ENCODE data around the gene SLC2A9. TPM values are rescaled to one million over a fixed set of nuclear protein-coding genes. Genes with fewer than 3 reads are reported as not detected.

SLC2A9 gene
- total RNA-seq, 2 donors from 2014 or later, result 1.6 to 8.6 TPM

DNA sequence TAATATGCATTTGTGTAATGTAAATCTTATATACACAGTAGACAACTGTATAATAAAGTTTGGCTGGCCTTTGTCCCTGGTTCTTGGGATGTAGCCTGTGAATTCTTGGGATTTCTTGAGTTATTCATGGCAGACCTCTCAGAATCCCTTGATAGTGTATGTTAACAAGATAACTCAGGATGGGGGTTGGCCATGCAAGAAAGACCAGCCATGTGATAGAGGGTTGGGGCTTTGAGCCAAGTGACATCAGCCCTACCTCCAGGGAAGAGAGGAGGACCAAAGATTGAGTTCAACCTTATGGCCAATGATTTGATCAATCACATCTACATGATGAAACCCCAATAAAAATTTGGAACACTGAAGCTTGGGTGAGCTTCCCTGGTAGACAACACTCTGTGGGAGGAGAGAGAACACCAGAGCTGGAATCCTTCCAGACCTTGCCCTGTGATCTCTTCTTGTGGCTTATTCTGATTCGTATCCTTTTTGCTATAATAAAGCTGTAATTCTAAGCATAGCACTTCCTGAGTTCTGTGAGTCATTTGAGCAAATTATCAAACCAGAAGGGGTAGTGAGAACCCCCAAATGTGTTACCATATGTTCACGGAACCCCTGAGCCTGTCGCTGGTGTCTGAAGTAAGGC lies 11.3 kb downstream of the SLC2A9 start:
- Histone ChIP-seq H3K4me1 (peaks cover 33% of the 10 kb centered on the region), H3K27me3 (no peaks in the 10 kb centered on the region), H3K4me3 (no peak overlapping the region), H3K27ac (no peak overlapping the region), H3K9me3 (no peaks in the 10 kb centered on the region), H3K36me3 (replicated peaks in 1 of 2; ENCODE audit: insufficient read depth in 1 of 2, low read depth in 2 of 2) (no peaks in the 10 kb centered on the region)
- no peak for ATAC-seq
- 69 to 76% methylated on average over 3 of the region's 3 CpGs for WGBS, 2 donors
- no peak for TF ChIP-seq POLR2A (IDR thresholded peaks at IDR 0.05)
- TF ChIP-seq, protein P1, sequence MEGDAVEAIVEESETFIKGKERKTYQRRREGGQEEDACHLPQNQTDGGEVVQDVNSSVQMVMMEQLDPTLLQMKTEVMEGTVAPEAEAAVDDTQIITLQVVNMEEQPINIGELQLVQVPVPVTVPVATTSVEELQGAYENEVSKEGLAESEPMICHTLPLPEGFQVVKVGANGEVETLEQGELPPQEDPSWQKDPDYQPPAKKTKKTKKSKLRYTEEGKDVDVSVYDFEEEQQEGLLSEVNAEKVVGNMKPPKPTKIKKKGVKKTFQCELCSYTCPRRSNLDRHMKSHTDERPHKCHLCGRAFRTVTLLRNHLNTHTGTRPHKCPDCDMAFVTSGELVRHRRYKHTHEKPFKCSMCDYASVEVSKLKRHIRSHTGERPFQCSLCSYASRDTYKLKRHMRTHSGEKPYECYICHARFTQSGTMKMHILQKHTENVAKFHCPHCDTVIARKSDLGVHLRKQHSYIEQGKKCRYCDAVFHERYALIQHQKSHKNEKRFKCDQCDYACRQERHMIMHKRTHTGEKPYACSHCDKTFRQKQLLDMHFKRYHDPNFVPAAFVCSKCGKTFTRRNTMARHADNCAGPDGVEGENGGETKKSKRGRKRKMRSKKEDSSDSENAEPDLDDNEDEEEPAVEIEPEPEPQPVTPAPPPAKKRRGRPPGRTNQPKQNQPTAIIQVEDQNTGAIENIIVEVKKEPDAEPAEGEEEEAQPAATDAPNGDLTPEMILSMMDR (IDR thresholded peaks at IDR 0.05), result no peak
- no peak for DNase-seq
- intact Hi-C loops (cut with DNase I), result loop anchor here (10.0 kb wide), 1 partner anchor 315 kb away; no protein-coding TSS in a partner anchor

GRCh38 chr4:10008609-10009005 lies 12.7 kb downstream of the SLC2A9 start:
- Histone ChIP-seq H3K36me3 (replicated peaks in 1 of 2; ENCODE audit: insufficient read depth in 1 of 2, low read depth in 2 of 2) (no peaks in the 10 kb centered on the region), H3K9me3 (no peaks in the 10 kb centered on the region), H3K27ac (no peak overlapping the region), H3K4me1 (peaks cover 33% of the 10 kb centered on the region), H3K4me3 (no peak overlapping the region), H3K27me3 (no peaks in the 10 kb centered on the region)
- TF ChIP-seq POLR2A (IDR thresholded peaks at IDR 0.05), result no peak
- TF ChIP-seq, protein P1 (IDR thresholded peaks at IDR 0.05), result no peak
- 85 to 89% methylated on average over 3 of the region's 3 CpGs for WGBS, 2 donors
- no peak for ATAC-seq
- DNase-seq, result no peak
- intact Hi-C loops (cut with DNase I), result no loop called here

DNA sequence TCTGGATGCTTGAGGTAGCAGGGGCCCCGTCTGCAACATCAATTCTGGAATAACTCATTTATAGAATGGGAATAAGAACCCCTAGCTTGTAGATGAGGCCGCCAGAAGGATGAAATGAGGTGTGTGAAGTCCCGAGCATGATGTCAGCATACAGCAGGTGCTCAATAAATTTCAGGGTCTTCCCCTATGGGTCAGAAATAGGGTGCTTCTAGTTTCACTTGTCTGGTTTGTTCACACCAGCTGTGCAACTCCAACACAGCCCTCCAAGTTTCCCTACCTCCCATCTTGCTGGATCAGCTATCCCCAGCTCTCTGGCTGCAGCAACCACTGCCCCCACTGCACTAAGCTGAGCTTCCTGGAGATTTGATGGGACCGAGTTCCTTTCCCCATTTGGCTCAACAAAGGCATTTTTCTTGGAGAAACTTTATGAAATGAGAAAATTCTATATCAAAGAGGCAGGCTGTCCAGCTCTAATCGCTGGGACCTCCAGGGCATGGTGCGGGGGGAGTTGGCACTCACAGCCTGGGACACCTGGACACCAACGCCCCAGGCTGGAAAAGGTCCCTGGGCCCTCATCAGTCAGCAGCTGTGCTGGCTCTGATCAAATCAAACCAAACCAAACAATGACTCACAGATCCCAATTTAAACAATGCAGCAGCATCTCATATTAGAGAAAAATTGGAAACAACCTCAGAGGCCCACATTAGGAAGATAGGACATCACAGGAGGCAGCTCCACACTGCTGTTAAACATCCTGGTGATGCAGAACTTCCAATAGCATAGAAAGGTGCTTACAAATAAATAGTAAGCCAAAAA lies 13.3 kb downstream of the SLC2A9 start:
- Histone ChIP-seq H3K27me3 (no peaks in the 10 kb centered on the region), H3K36me3 (replicated peaks in 1 of 2; ENCODE audit: insufficient read depth in 1 of 2, low read depth in 2 of 2) (no peaks in the 10 kb centered on the region), H3K9me3 (no peaks in the 10 kb centered on the region), H3K4me3 (no peak overlapping the region), H3K27ac (peak overlapping the region in 3 of 4 donors; percentile 72 to 86 (median 78)), H3K4me1 (peaks cover 33% of the 10 kb centered on the region)
- TF ChIP-seq, protein P1 (IDR thresholded peaks at IDR 0.05), result no peak
- no peak for TF ChIP-seq POLR2A (IDR thresholded peaks at IDR 0.05)
- 61 to 63% methylated on average over 7 of the region's 7 CpGs for WGBS, 2 donors
- no peak for ATAC-seq
- intact Hi-C loops (cut with DNase I), result no loop called here
- no peak for DNase-seq

DNA sequence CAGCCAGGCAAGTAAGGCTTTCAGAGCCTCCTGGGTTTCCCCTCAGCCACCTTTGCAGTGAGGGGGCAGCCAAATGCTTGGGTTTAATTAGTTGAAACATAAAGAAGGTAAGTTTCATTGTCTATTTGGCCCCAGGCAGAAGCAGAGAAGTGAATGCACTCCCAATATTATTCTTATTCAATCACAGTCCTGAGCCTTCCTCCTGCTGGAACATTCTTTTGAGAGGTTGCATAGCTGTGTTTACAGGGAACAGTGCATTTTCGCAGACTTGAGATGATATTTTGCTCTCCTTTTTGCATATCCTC lies 13.9 kb downstream of the SLC2A9 start:
- Histone ChIP-seq H3K27me3 (no peaks in the 10 kb centered on the region), H3K27ac (peak overlapping the region in 3 of 4 donors; percentile 72 to 86 (median 78)), H3K9me3 (no peaks in the 10 kb centered on the region), H3K4me1 (peaks cover 39% of the 10 kb centered on the region), H3K36me3 (replicated peaks in 1 of 2; ENCODE audit: insufficient read depth in 1 of 2, low read depth in 2 of 2) (no peaks in the 10 kb centered on the region), H3K4me3 (no peak overlapping the region)
- TF ChIP-seq POLR2A (IDR thresholded peaks at IDR 0.05), result no peak
- no peak for ATAC-seq
- WGBS, 2 donors, result 88 to 92% methylated on average over 1 of the region's 1 CpG
- intact Hi-C loops (cut with DNase I), result no loop called here
- no peak for DNase-seq

DNA sequence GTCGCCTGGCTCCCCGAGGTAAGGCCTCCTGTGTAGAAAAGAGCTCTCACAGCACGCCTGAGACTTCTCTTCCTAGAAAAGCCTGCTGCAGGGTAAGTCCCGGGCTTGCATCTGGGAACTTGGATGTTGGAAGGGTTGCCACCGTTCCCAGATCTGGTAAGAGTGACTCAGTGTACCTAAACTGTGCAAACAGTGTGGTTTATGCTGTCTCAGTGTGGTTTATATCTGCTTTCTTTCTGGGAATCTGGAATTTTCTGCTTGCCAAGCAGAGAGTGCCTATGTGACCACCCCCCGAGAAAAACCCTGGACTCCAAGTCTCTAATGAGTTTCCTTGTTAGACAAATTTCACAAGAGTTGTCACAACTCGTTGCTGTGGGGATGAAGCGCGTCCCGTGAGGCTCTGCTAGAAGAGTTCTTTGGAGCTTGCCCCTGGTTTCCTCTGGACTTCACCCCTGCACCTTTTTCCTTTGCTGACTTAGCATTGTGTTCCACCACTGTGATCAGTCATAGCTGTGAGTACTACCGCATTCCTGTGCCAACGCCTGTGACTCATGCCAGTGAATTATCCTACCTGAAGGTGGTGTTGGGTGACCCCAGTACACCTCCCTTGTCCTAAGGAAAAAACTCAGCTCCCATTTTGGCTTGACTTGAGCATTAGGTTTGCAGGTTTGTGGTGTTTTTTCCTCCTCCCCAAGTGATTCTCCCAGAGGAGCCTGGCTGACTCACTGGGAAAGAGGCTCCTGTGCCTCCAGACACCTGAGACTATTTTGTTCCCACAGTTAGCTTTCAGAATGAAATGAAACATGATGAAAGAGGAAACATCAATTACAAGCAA lies 14.5 kb downstream of the SLC2A9 start:
- peaks cover 45% of the 10 kb centered on the region for H3K4me1 ChIP-seq
- no peaks in the 10 kb centered on the region for H3K9me3 ChIP-seq
- ATAC-seq, result peak; percentile 84
- peak; percentile 50 to 72 (median 69) for DNase-seq
- 49 to 72% methylated on average over 11 to 12 of the region's 12 CpGs for WGBS, 2 donors
- intact Hi-C loops (cut with DNase I), result no loop called here
- no peak overlapping the region for H3K4me3 ChIP-seq
- peak overlapping the region; percentile 28 to 86 (median 75) for H3K27ac ChIP-seq
- H3K27me3 ChIP-seq, result no peaks in the 10 kb centered on the region
- TF ChIP-seq, protein P1 (IDR thresholded peaks at IDR 0.05), result no peak
- TF ChIP-seq POLR2A (IDR thresholded peaks at IDR 0.05), result no peak
- H3K36me3 ChIP-seq (replicated peaks in 1 of 2; ENCODE audit: insufficient read depth in 1 of 2, low read depth in 2 of 2), result no peaks in the 10 kb centered on the region
